Tracheal epithelial cell (primary cell): Measurements from ENCODE around the gene FAM169A. TPM values are rescaled to one million over a fixed set of nuclear protein-coding genes. Genes with fewer than 3 reads are reported as not detected.

Experiments used
- total RNA-seq: library from RNA; depleted of rRNA; stranded (reverse); fragments of >200 nt; gene quantifications from 2 replicates; pipeline ENCODE4 v1.2.1, GENCODE V29; 2014

The FAM169A gene, protein sequence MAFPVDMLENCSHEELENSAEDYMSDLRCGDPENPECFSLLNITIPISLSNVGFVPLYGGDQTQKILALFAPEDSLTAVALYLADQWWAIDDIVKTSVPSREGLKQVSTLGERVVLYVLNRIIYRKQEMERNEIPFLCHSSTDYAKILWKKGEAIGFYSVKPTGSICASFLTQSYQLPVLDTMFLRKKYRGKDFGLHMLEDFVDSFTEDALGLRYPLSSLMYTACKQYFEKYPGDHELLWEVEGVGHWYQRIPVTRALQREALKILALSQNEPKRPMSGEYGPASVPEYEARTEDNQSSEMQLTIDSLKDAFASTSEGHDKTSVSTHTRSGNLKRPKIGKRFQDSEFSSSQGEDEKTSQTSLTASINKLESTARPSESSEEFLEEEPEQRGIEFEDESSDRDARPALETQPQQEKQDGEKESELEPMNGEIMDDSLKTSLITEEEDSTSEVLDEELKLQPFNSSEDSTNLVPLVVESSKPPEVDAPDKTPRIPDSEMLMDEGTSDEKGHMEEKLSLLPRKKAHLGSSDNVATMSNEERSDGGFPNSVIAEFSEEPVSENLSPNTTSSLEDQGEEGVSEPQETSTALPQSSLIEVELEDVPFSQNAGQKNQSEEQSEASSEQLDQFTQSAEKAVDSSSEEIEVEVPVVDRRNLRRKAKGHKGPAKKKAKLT
- 9.4 and 16.4 TPM in 2 replicates for total RNA-seq

DNA sequence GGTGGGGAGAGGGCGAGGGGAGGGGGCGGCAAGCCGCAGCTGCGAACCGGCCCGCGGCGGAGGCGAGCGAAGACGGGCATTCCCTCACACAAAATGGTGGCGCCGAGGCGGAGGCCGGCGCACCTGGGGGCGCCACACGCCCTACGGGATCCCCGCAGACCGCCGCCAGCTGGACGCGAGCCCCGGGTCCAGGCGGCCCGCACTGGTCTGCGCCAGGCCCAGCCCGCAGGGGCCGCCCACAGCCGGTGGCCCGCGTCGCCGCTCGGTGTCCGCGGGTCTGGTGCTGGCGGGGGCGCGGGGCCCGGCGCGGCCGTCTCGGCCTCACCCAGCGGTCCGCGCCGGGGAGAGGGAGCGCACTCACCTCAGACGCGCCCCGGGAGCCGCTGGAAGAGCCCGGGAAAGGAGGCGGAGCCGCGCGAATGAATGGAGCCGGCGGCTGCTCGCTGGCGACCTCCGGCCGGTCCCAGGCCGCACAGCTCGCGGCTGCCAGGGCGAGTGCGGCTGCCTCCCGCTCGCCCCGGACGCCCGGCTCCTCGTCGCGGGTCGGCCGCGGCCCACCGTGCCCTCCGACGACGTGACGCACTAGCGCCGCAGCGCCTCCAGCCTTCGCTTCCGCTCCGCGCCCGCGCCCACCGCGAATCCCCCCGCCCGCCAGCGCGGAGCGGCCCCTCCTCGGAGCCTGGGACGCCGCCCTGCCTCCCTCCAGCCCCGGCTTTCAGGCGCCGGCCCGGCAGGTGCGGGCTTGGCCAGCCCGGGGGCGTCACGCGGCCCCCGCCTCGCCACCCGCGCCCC is at the start of gene FAM169A:
Gene FAM169A (minus strand): TSS at position 584 of the 792 bp plus-strand sequence. CDS start 24,711 bp downstream, outside the sequence.

DNA sequence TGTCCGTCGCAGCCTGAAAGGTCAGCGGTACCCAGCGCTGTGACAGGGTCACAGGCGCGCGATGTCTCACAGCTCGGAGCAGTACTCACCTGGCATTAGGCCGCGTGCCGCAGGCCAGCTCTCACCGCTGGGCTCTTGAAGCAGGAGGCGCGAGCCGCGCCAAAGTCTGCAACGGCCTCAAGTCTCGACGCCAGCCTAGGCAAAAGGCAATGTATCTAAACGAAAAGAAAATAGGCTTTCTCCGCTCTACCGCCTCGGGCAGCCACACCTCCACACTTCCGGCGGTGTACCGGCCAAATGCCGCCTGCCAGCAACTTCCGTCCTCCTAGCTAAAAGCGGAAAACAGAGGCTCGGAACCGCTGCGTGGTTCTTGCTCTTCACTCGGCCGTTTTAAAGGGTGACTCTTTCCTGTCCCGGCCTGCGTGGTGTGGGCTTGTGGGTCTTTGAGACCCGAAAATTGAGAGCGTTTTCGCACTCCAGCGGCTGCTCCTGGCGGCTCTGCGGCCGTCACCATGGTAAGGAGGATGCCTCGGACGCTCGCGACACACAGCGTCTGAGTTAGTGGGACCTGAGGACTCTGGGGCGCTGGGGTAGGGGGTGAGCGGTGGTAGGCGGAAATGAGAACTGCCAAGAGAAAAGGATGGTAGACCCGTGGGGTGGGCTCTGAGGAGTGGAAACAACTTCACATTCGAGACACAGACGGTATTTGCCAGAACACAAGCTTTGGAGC is 99.2 kb downstream of the FAM169A start, which contains the start of the genes GFM2 and NSA2:
Gene GFM2 (minus strand): TSS at position 269 of the 730 bp plus-strand sequence. CDS start 3,375 bp downstream, outside the sequence.
Gene NSA2 (plus strand): TSS at position 401 of the 730 bp plus-strand sequence. CDS start 112 bp downstream, at position 513.

Other genes with a start within 250 kb of the FAM169A start
- gene ENC1, start 225.7 kb downstream of the FAM169A start, total RNA-seq, result 8.7 and 129 TPM in 2 replicates
- 208 and 234 TPM in 2 replicates for gene HEXB, start 181.2 kb downstream of the FAM169A start, total RNA-seq
- 38.8 and 47.3 TPM in 2 replicates for gene GFM2, start 99.3 kb downstream of the FAM169A start, total RNA-seq
- 98.0 and 118 TPM in 2 replicates for gene NSA2, start 99.1 kb downstream of the FAM169A start, total RNA-seq
- 3.6 and 4.7 TPM in 2 replicates for gene GCNT4, start 186.2 kb upstream of the FAM169A start, total RNA-seq